HepG2 (cell line): ENCODE data around the gene SREBF1. TPM values are rescaled to one million over a fixed set of nuclear protein-coding genes. Genes with fewer than 3 reads are reported as not detected.

Experiments used
- AHDC1 ChIP-seq: sonication (generic); formaldehyde crosslinking; IDR thresholded peaks from 2 replicates; pipeline ENCODE4 v1.5.1; 2020; ENCODE audit warnings: mild to moderate bottlenecking, missing genetic modification reagents, borderline replicate concordance
- BRF2 ChIP-seq: sonication (generic); formaldehyde crosslinking; IDR thresholded peaks from 2 replicates; pipeline ENCODE4 v1.8.1; 2022; ENCODE audit warnings: mild to moderate bottlenecking, missing genetic modification reagents
- HMG20B ChIP-seq: conservative IDR thresholded peaks from 2 replicates; pipeline ENCODE4 v1.6.1; 2016; ENCODE audit warnings: missing genetic modification reagents, missing compliant biosample characterization
- MZF1 ChIP-seq: sonication (generic); formaldehyde crosslinking; IDR thresholded peaks from 2 replicates; pipeline ENCODE4 v1.8.1; 2023; ENCODE audit warnings: mild to moderate bottlenecking, missing genetic modification reagents, borderline replicate concordance
- PBX3 ChIP-seq: sonication (generic); formaldehyde crosslinking; IDR thresholded peaks from 2 replicates; pipeline ENCODE4 v1.8.1; 2023; ENCODE audit warnings: missing genetic modification reagents, inconsistent platforms, borderline replicate concordance
- SNAPC5 ChIP-seq: sonication (generic); formaldehyde crosslinking; IDR thresholded peaks from 2 replicates; pipeline ENCODE4 v1.8.1; 2023; ENCODE audit warnings: mild to moderate bottlenecking, missing genetic modification reagents, borderline replicate concordance
- TFDP1 ChIP-seq: IDR thresholded peaks from 2 replicates; pipeline ENCODE4 v1.6.1; 2016; ENCODE audit warnings: missing compliant biosample characterization, missing genetic modification reagents, borderline replicate concordance
- YEATS4 ChIP-seq: sonication (generic); formaldehyde crosslinking; IDR thresholded peaks from 2 replicates; pipeline ENCODE4 v1.4.0; 2020; ENCODE audit warnings: missing genetic modification reagents, borderline replicate concordance
- ZBTB26 ChIP-seq: IDR thresholded peaks from 2 replicates; pipeline ENCODE4 v1.6.1; 2016; ENCODE audit warnings: missing compliant biosample characterization, missing genetic modification reagents, borderline replicate concordance
- ZBTB34 ChIP-seq: sonication (generic); formaldehyde crosslinking; IDR thresholded peaks from 2 replicates; pipeline ENCODE4 v1.8.0; 2022; ENCODE audit warnings: mild to moderate bottlenecking, missing genetic modification reagents
- ZNF24 ChIP-seq: fragments of 450-650 bp; IDR thresholded peaks from 2 replicates; pipeline ENCODE4 v1.6.1; 2017; ENCODE audit warnings: antibody characterized with exemption, mild to moderate bottlenecking
- ZNF331 ChIP-seq: sonication (generic); formaldehyde crosslinking; IDR thresholded peaks from 2 replicates; pipeline ENCODE4 v1.4.0; 2020; ENCODE audit warnings: missing genetic modification reagents
- ZNF446 ChIP-seq: sonication (generic); formaldehyde crosslinking; IDR thresholded peaks from 2 replicates; pipeline ENCODE4 v1.5.0; 2020; ENCODE audit warnings: mild to moderate bottlenecking, missing genetic modification reagents
- ZNF460 ChIP-seq: sonication (generic); formaldehyde crosslinking; IDR thresholded peaks from 2 replicates; pipeline ENCODE4 v1.5.1; 2020; ENCODE audit warnings: missing genetic modification reagents, mild to moderate bottlenecking, borderline replicate concordance
- ZSCAN31 ChIP-seq: sonication (generic); formaldehyde crosslinking; IDR thresholded peaks from 2 replicates; pipeline ENCODE4 v1.5.0; 2020; ENCODE audit warnings: low read depth, mild to moderate bottlenecking, missing genetic modification reagents
- polyA plus RNA-seq, 8 experiments: library from polyadenylated mRNA; depleted of rRNA in 3 of 8; stranded (reverse) in 7 of 8; unstranded in 1 of 8; fragments of >200 nt; fragmentation: Illumina TruSeq in 4 of 8; extraction: Trizol in 4 of 8; gene quantifications; 2 replicates each; pipeline versions ENCODE4 v1.2.1 to v1.2.3, GENCODE V29; 2011 to 2016; ENCODE audit warnings: low read depth in 4 of 8, missing spikeins in 1 of 8, mixed read lengths in 1 of 8; ENCODE audit not compliant: insufficient read depth in 1 of 8
- total RNA-seq, 5 experiments: library from RNA; depleted of rRNA; stranded (reverse); fragments of >200 nt; fragmentation: Illumina TruSeq; extraction: Trizol; gene quantifications; 2 replicates each; pipeline ENCODE4 v1.2.3, GENCODE V29; 2016; ENCODE audit warnings: low read depth in 1 of 5

Gene SREBF1
- total and polyA plus RNA-seq, 2 of the 13 experiments (the other 11 are each of a cell fraction or from before 2014, with no cell fraction given): 34.3 to 38.0 TPM

GRCh38 chr17:17849147-17849820 is 12.5 kb upstream of the SREBF1 start (continued):
- no peak for TF ChIP-seq ZSCAN31 (CRISPR knock-in tag)
- no peak for TF ChIP-seq ZNF460
- TF ChIP-seq SNAPC5 (CRISPR knock-in tag): no peak
- TF ChIP-seq ZBTB26 (CRISPR knock-in tag): 0 out of 2 replicates have a peak, but pooled peaks have one; percentile 15
- TF ChIP-seq PBX3 (CRISPR knock-in tag): no peak
- TF ChIP-seq ZNF24: no peak
- TF ChIP-seq TFDP1 (CRISPR knock-in tag): peak; percentile 50; the same call in 1 of the 2 replicates
- no peak for TF ChIP-seq ZNF446 (CRISPR knock-in tag)
- 0 out of 2 replicates have a peak, but pooled peaks have one; percentile 32 for TF ChIP-seq YEATS4 (CRISPR knock-in tag)
- TF ChIP-seq BRF2 (CRISPR knock-in tag): no peak
- no peak for TF ChIP-seq AHDC1
- TF ChIP-seq HMG20B (CRISPR knock-in tag): no peak
- TF ChIP-seq MZF1 (CRISPR knock-in tag): no peak
- TF ChIP-seq ZBTB34 (CRISPR knock-in tag): no peak
- TF ChIP-seq ZNF331 (CRISPR knock-in tag): peak; percentile 21; the same call in 1 of the 2 replicates
